ENCODE data around the gene MX1. TPM values are rescaled to one million over a fixed set of nuclear protein-coding genes. Genes with fewer than 3 reads are reported as not detected.

Gene MX1
- polyA plus RNA-seq, 2 of the 4 experiments (the other 2 are of a cell fraction) = 0.58 to 0.96 TPM

- no peaks in the 10 kb centered on the region for H3K9me3 ChIP-seq
- FAIRE-seq = no peak
- DNase-seq (ENCODE audit: low read depth in 1 of 2, low spot score in 1 of 2) = no peak
- TF ChIP-seq ZC3H11A (IDR thresholded peaks at IDR 0.05) = no peak
- H3K4me2 ChIP-seq = no peak overlapping the region
- H3K27ac ChIP-seq = no peak overlapping the region
- no peak for ATAC-seq
- H3K4me1 ChIP-seq = no peaks in the 10 kb centered on the region
- ChIA-PET POLR2A (no interaction called here), CTCF (no interaction called here)
- H3K4me3 ChIP-seq = no peak overlapping the region
- WGBS (ENCODE audit: missing lambda C conversion rate) = 62% methylated on average over 8 of the region's 14 CpGs
Observed at GRCh38 chr21:41488080-41488479, 62.0 kb downstream of the MX1 start.

- POLR2A ChIA-PET = no interaction called here
- ATAC-seq (no peak), DNase-seq (ENCODE audit: low read depth in 1 of 2, low spot score in 1 of 2) (no peak), FAIRE-seq (no peak)
- 24% methylated on average over 7 of the region's 7 CpGs for WGBS (ENCODE audit: missing lambda C conversion rate)
- no peak for TF ChIP-seq HEYL (CRISPR knock-in tag; IDR thresholded peaks at IDR 0.05)
- no peak for TF ChIP-seq BCL3 (IDR thresholded peaks at IDR 0.05)
- no peak for TF ChIP-seq EP300 (IDR thresholded peaks at IDR 0.05)
- TF ChIP-seq HDAC2 (IDR thresholded peaks at IDR 0.05) = no peak
- no peak for TF ChIP-seq CBX8 (IDR thresholded peaks at IDR 0.05)
- no peak for TF ChIP-seq GATA3 (IDR thresholded peaks at IDR 0.05; ENCODE audit: borderline replicate concordance)
- TF ChIP-seq RARB (CRISPR knock-in tag; IDR thresholded peaks at IDR 0.05) = no peak
- no peak for TF ChIP-seq SMC3 (IDR thresholded peaks at IDR 0.05)
- TF ChIP-seq FOSB (CRISPR knock-in tag; IDR thresholded peaks at IDR 0.05) = no peak
- TF ChIP-seq HOXA7 (CRISPR knock-in tag; IDR thresholded peaks at IDR 0.05) = no peak
- H3K4me1 ChIP-seq = no peaks in the 10 kb centered on the region
- H3K4me2 ChIP-seq = no peak overlapping the region
- no peak overlapping the region for H3K27ac ChIP-seq
- H3K9me3 ChIP-seq = no peaks in the 10 kb centered on the region
- CTCF ChIA-PET = no interaction called here
- H3K4me3 ChIP-seq = no peak overlapping the region
Observed at GRCh38 chr21:41489329-41489728, 63.3 kb downstream of the MX1 start.

- CTCF ChIA-PET = interaction anchor here (0.5 kb wide), 1 partner anchor 327 kb away, joined by 4 read pairs; no protein-coding TSS in a partner anchor
- no peak overlapping the region for H3K27ac ChIP-seq
- no peak overlapping the region for H3K4me3 ChIP-seq
- H3K9me3 ChIP-seq = no peaks in the 10 kb centered on the region
- DNase-seq (ENCODE audit: low read depth in 1 of 2, low spot score in 1 of 2) (no peak), FAIRE-seq (no peak), ATAC-seq (no peak)
- H3K4me1 ChIP-seq = no peaks in the 10 kb centered on the region
- H3K4me2 ChIP-seq = no peak overlapping the region
- TF ChIP-seq MYC (IDR thresholded peaks at IDR 0.05; ENCODE audit: borderline replicate concordance, low read length) = no peak
- TF ChIP-seq POLR2AphosphoS2 (conservative IDR thresholded peaks at IDR 0.05; ENCODE audit: low read length) = no peak
- TF ChIP-seq SMC3 (IDR thresholded peaks at IDR 0.05) = no peak
- TF ChIP-seq ESRRA (IDR thresholded peaks at IDR 0.05; ENCODE audit: borderline replicate concordance, low read length) = no peak
- POLR2A ChIA-PET = no interaction called here
- 49% methylated on average over 4 of the region's 4 CpGs for WGBS (ENCODE audit: missing lambda C conversion rate)
Observed at GRCh38 chr21:41490330-41490729, 64.3 kb downstream of the MX1 start.

GRCh38 chr21:41491412-41491811 lies 65.4 kb downstream of the MX1 start:
- DNase-seq (ENCODE audit: low read depth in 1 of 2, low spot score in 1 of 2) (no peak), ATAC-seq (no peak), FAIRE-seq (no peak)
- no peak overlapping the region for H3K27ac ChIP-seq
- WGBS (ENCODE audit: missing lambda C conversion rate) = 39% methylated on average over 5 of the region's 6 CpGs
- no peak overlapping the region for H3K4me3 ChIP-seq
- no peaks in the 10 kb centered on the region for H3K9me3 ChIP-seq
- H3K4me1 ChIP-seq = no peaks in the 10 kb centered on the region
- POLR2A ChIA-PET = no interaction called here
- CTCF ChIA-PET = no interaction called here
- no peak overlapping the region for H3K4me2 ChIP-seq
- TF ChIP-seq CBX8 (IDR thresholded peaks at IDR 0.05) (no peak), NPAS2 (CRISPR knock-in tag; IDR thresholded peaks at IDR 0.05; ENCODE audit: borderline replicate concordance) (no peak), TP53 (CRISPR knock-in tag; IDR thresholded peaks at IDR 0.05) (no peak), HMGXB4 (CRISPR knock-in tag; IDR thresholded peaks at IDR 0.05; ENCODE audit: borderline replicate concordance) (no peak), HOXA7 (CRISPR knock-in tag; IDR thresholded peaks at IDR 0.05) (no peak), BHLHE40 (IDR thresholded peaks at IDR 0.05; ENCODE audit: low read depth, low read length) (no peak), BCL3 (IDR thresholded peaks at IDR 0.05) (no peak), NR3C1 (IDR thresholded peaks at IDR 0.05) (no peak), ZSCAN20 (CRISPR knock-in tag; IDR thresholded peaks at IDR 0.05) (no peak), USF2 (IDR thresholded peaks at IDR 0.05) (no peak)
